ENCODE results near the gene ARMC3.

GRCh38 chr10:23078114-23078513, 150.3 kb downstream of the ARMC3 start:
- TF ChIP-seq CTCF (conservative IDR thresholded peaks at IDR 0.05; ENCODE audit: low read depth, low read length) (no peak), EZH2 (IDR thresholded peaks at IDR 0.05; ENCODE audit: borderline replicate concordance, low read depth, low read length, poor library complexity, severe bottlenecking) (no peak)

Data from A673 (cell line).